ENCODE data around the gene CD300LB. TPM values are rescaled to one million over a fixed set of nuclear protein-coding genes. Genes with fewer than 3 reads are reported as not detected.
A peak's percentile ranks its signal among the peaks of the same experiment; 100 is the strongest.
"Not testable (repeated sequence)": the region's sequence is repeated elsewhere in the genome, so short reads cannot be mapped to it uniquely, and the experiment has no call there.

Gene CD300LB
- total RNA-seq, 2 donors from 2014 or later: 0.81 to 0.85 TPM

DNA sequence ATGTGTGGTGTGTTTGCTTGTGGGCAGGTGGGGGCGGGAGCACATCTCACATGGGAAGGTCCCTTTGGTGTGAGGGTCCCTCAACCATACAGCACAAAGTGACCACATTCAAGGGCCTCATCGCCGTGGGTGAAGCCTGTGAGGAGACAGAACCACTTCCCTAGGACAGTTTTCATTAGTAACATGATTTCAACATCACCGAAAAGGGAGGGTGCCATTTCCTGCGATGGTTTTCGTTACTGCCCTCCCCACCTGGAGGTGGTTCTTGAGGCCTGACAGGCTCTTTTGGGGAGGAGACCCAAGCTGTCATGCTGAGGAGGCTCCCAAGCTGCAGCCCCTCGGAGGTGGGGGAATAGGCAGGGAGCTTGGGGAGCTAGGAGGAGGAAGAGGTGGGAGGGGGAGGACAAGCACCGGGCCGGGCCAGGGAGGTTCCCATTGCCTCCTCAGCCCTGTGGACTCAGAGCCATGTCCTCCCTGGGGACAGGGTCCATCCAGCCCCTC lies 9.5 kb downstream of the CD300LB start:
- Histone ChIP-seq H3K4me1 (ENCODE audit: control insufficient read depth in 1 of 2, low read depth in 2 of 2) (no peaks in the 10 kb centered on the region), H3K36me3 (no peaks in the 10 kb centered on the region), H3K9me3 (no peaks in the 10 kb centered on the region), H3K4me3 (no peak overlapping the region), H3K27ac (peak overlapping the region in 1 of 2 donors; percentile 67), H3K27me3 (replicated peaks; ENCODE audit: insufficient read depth) (no peaks in the 10 kb centered on the region)
- DNase-seq (ENCODE audit: low spot score) (no peak), ATAC-seq (ENCODE audit: insufficient number of reproducible peaks, low FRiP score, low read depth) (no peak)
- no peak for TF ChIP-seq CTCF (IDR thresholded peaks at IDR 0.05)

- Histone ChIP-seq H3K27ac (peak overlapping the region; percentile 34 to 67), H3K36me3 (no peaks in the 10 kb centered on the region), H3K9me3 (no peaks in the 10 kb centered on the region), H3K4me1 (ENCODE audit: control insufficient read depth in 1 of 2, low read depth in 2 of 2) (no peaks in the 10 kb centered on the region), H3K27me3 (replicated peaks; ENCODE audit: insufficient read depth) (no peaks in the 10 kb centered on the region), H3K4me3 (peak overlapping the region; percentile 8)
- no peak for ATAC-seq (ENCODE audit: insufficient number of reproducible peaks, low FRiP score, low read depth)
- DNase-seq (ENCODE audit: low spot score): no peak
- no peak for TF ChIP-seq CTCF (IDR thresholded peaks at IDR 0.05)
These were observed 10.3 kb downstream of the CD300LB start for GRCh38 chr17:74520790-74521480.

GRCh38 chr17:74520016-74520434 lies 11.2 kb downstream of the CD300LB start:
- Histone ChIP-seq H3K9me3 (no peaks in the 10 kb centered on the region), H3K36me3 (no peaks in the 10 kb centered on the region), H3K27ac (peak overlapping the region in 1 of 2 donors; percentile 67), H3K4me1 (ENCODE audit: control insufficient read depth in 1 of 2, low read depth in 2 of 2) (no peaks in the 10 kb centered on the region), H3K27me3 (replicated peaks; ENCODE audit: insufficient read depth) (no peaks in the 10 kb centered on the region), H3K4me3 (no peak overlapping the region)
- DNase-seq (ENCODE audit: low spot score) (no peak), ATAC-seq (ENCODE audit: insufficient number of reproducible peaks, low FRiP score, low read depth) (no peak)
- no peak for TF ChIP-seq CTCF (IDR thresholded peaks at IDR 0.05)

- H3K4me3 ChIP-seq; DNase-seq (ENCODE audit: low spot score); ATAC-seq (ENCODE audit: insufficient number of reproducible peaks, low FRiP score, low read depth); H3K9me3 ChIP-seq; H3K36me3 ChIP-seq; H3K4me1 ChIP-seq (ENCODE audit: control insufficient read depth in 1 of 2, low read depth in 2 of 2); H3K27ac ChIP-seq; H3K27me3 ChIP-seq (replicated peaks; ENCODE audit: insufficient read depth): not testable (repeated sequence)
These were observed 12.8 kb downstream of the CD300LB start for GRCh38 chr17:74518413-74518981.

DNA sequence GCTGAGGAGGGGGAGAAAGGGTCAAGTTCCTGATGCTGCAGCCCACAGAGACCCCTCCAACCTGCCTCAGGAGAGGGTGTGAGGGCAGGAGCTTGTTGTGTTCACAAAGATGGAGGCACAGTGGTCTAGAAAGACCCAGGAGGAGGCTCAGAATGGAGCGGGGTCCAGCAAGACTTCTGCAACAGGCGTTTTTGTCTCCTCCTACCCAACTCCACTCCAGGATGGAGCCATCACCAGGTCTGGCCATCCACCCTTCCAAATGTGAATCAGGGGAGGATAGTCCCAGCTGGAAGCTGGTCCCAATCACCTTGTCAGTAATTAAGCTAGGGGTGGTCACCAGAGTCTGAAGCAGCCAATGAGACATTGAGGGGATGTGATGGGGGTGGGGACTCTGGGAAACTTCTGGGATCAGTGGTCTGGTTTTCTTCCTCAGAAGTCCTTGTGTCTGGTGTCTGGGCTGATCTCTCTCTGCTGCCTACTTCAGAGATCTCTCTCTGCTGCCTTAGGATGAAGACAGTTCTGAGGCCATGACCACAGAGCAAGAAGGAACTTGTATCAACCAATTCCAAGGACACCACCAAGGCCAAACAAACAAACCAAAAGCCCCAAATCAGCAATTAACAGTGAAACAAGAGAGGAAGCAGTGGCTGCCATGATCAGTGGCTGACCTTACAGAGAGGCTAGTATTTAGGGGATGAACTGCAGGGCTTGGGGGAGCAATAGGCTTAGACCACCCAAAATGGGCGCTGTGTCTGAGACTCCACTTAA lies 14.5 kb downstream of the CD300LB start:
- Histone ChIP-seq H3K27me3 (replicated peaks; ENCODE audit: insufficient read depth) (no peaks in the 10 kb centered on the region), H3K4me3 (no peak overlapping the region), H3K36me3 (no peaks in the 10 kb centered on the region), H3K27ac (no peak overlapping the region), H3K4me1 (ENCODE audit: control insufficient read depth in 1 of 2, low read depth in 2 of 2) (peaks cover 0 to 3% of the 10 kb centered on the region in 2 donors), H3K9me3 (no peaks in the 10 kb centered on the region)
- TF ChIP-seq CTCF (IDR thresholded peaks at IDR 0.05): no peak
- DNase-seq (ENCODE audit: low spot score) (no peak), ATAC-seq (ENCODE audit: insufficient number of reproducible peaks, low FRiP score, low read depth) (no peak)
